NCI-H1048 (cell line): ENCODE results near the gene ASB7.
"Not testable (repeated sequence)": the region's sequence is repeated elsewhere in the genome, so short reads cannot be mapped to it uniquely, and the experiment has no call there.

Experiments
- DNase-seq: peaks from one replicate; lab custom pipeline; 2025; lab: John Stamatoyannopoulos, UW

ASB7 gene, protein sequence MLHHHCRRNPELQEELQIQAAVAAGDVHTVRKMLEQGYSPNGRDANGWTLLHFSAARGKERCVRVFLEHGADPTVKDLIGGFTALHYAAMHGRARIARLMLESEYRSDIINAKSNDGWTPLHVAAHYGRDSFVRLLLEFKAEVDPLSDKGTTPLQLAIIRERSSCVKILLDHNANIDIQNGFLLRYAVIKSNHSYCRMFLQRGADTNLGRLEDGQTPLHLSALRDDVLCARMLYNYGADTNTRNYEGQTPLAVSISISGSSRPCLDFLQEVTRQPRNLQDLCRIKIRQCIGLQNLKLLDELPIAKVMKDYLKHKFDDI

DNA sequence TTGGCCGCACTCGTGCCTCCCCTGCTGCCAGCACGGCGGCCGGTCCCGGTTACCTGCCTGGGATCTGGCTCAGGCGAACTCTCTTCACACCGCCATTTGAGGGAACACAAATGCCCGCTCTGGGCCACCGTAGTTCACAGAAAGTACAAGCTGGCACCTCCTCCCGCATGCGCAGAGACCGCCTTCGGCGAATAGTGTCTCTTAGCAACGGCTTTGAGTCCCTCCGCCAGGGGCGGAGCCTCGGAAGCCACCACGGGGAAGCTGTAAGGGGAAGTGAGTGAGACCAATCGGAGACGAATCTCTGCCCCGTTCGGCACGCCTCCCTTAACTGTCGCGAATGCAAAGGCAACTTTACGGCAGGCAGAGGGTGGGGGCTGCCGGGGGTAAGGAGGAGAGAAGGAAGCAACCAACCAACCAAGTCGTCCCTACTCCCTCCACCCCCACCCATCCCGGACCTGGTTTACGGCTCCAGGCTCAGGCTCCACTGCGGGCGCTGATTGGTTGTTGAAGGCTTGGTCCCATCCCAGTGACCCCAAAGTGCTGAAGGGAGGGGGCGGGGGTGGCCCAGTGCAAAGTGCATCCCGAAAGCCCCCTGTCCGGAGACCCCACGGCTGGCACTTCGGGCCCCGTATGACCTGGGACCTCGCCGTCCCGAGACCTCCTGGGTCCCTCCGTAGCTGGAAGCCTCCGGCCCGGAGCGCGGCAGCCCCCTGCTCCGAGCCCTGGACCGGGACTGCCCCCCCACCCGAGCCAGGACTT is at the start of gene ASB7, which contains the start of gene LINS1:
Gene ASB7 (plus strand): TSS at position 526 of the 759 bp plus-strand sequence. CDS start 9,628 bp downstream, outside the sequence.
Gene LINS1 (minus strand): TSS at position 121 of the 759 bp plus-strand sequence. CDS start 21,342 bp downstream, outside the sequence.
- DNase-seq = peak; percentile 99

DNA sequence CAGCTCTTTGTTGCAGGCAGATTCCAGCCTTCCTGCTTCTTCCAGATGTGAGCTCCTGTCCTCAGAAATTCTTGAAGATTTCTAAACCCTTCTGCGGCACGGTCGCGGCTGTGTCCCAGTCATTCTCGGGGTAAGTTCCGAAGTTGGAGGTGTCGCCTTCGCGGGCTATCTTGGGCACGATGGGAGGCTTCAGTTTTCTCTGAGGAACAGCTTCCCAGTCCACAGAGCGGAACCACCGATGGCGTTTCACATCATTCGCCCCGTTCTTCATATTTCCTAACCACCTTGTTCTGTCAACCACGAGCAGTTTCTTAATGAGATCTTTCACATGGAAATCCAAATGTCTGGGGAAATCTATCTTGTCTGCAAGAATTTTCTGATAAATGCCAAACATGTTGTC is 48.9 kb upstream of the ASB7 start:
- no peak for DNase-seq

DNA sequence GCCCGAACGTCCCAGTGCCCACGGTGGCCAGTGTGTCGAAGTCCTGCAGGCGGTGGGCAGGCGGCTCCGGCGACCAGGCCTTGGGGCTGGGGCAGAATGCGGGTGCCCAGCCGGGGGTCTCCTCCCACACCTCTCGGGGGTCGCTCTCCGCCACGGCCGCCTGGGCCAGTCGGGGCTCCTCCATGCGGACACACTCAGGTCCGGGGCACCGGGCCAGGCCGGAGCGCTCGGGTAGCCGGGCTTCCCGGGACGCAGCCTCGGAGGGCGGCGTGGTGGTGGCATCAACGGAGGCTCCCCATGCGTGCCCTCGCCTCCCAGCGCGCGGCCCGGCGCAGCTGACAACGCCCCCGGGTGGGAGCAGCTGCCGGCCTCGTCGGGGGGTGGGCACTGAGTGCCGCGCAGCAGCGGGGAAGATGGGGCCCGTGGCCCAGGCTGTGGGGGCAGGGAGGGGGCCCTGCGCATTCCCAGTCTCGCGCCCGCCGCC is 43.6 kb upstream of the ASB7 start:
- no peak for DNase-seq

DNA sequence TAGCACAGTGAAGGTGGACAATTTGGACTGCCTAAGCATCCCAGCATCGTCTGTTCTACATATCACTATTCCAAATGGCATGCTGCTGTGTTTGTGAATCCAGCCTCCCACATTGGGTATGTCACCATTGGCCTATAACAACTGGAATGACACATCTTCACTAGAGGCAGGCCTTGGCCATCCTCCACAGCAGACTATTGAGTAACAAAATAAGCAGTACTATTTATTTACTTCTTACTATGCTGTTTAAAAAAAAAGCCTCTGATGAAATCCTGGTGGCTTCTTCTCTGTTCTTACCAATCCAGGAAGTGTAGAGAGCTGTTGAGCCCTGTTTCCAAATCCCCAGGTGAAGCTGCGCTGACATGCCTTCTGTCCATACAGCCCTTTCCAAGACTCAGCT is 43.1 kb upstream of the ASB7 start:
- DNase-seq = no peak

DNA sequence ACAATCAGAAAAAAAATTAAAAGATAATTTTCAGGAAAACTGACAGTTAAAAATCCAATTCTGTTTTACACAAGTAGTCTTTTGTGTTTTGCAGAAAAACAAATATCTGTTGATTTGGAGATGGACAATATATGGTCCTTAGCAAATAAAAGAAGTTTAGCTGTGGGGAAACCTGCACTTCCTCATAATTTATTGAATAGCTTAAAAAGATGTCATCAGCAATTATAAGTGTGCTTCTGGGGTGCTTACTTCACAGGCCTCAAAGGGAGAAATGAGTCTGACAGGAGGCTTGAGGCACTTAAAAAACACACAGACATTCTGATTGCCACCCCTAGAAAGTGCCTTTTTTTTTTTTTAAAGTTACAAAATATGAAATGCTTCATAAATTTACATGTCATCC is 42.1 kb upstream of the ASB7 start:
- DNase-seq = no peak

DNA sequence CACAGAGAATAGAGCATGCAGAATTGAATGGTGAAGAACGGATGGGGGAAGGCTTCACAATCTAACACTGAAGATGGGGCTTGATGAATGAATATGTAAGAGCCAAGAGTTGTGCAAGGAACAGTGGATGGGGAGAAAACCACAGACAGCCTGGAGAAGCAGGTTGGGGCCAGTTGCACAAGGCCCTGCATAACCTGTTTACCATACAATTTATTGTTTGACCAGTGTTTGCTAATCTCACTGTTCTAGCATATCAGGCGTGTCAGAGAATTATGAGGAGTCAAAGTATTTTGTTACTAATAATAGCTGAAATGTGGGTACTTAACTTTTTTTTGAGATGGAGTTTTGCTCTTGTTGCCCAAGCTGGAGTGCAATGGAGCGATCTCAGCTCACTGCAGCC is 36.8 kb upstream of the ASB7 start:
- no peak for DNase-seq

DNA sequence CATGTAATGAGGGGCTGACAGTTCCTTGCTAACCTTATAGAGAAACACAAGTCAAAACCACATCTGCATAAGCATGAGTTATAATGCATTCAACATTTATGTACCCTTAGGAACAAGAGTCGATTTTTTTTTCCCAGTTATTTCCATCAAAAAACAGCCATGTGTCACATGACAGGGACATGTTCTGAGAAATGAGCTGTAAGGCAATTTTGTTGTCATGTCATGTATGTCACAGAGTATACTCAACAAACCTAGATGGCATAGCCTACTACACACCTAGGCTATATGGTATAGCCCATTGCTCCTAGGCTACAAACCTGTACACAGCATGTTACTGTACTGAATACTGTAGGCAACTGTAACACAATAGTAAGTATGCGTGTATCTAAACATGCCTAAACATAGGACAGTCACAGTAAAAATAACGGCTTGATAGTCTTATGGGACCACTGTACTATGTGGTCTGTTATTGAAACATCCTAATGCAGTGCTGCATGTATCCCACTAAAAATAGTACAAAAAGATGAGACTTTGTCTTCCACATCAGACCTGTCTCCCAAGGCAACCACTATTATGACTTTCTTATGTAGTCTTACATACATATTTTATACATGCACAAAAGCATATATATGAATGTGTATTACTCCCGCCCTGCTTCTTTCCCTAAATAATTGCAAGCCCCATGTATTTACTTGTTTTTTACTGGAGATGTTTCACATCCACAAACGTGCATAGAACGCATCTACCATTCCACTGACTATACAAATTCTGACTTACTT is 35.4 kb upstream of the ASB7 start:
- DNase-seq = no peak

DNA sequence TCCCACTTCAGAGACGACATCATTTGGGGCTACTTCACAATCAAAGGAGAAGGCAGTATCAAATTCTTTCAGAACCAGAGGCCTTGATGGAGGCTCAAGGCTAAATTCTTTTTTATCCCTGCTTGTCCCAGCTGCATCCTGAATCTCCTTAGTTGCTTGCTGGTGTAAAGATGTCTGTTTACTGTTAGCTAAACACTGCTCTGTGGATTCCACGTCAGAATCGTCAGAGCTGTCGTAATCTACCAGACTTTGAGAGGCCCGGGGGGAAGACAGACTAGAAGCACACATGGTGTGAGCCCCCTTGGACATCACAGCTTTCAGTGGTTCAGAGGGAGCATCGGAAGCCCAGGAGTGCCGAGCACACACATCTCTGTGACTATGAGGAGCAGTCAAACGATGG is 33.0 kb upstream of the ASB7 start:
- no peak for DNase-seq

DNA sequence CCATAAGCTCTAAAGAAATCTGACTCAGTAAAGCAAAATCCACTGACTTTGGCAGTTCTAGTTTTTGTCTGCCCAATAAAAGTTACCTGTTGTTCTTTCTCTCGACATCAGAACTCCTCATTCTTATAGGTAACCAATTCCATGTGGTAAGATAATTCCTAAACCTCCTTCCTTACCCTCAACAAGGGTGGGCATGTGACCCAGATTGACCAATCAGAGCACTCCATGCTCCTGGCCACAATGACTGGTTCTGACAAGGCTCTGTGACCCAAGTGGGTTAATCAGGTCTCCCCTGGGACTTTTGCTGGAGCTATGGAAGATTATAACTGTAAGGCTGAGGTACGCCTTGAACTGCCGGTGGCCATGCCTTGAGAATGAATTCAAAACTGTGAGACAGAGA is 32.1 kb upstream of the ASB7 start:
- DNase-seq = no peak

DNA sequence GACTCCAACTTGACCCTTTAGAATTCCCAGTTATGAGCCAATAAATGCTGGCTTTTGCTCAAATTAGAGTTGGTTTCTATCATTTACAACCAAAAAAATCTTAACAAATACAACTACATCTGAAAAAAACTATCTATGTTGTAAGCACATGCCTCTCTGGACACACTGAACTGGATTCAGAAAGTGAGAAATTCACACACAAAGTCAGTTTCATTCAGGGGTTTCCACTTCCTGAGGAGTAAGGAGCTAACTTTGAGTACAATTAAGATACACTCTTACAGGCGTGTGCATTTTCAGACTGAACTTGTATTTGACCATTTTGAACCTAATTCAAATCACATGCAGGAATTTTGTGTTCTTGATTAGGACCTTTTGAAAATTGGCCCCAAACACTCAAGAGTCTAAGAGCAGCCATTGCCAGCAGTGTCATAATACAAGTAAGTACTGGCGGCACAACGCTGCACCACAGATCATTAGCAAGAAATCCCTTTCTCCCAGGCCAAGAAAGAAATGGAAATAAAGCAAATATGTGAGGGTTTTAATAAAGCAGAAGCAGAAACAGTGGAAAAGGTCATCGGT is 31.6 kb upstream of the ASB7 start:
- no peak for DNase-seq

DNA sequence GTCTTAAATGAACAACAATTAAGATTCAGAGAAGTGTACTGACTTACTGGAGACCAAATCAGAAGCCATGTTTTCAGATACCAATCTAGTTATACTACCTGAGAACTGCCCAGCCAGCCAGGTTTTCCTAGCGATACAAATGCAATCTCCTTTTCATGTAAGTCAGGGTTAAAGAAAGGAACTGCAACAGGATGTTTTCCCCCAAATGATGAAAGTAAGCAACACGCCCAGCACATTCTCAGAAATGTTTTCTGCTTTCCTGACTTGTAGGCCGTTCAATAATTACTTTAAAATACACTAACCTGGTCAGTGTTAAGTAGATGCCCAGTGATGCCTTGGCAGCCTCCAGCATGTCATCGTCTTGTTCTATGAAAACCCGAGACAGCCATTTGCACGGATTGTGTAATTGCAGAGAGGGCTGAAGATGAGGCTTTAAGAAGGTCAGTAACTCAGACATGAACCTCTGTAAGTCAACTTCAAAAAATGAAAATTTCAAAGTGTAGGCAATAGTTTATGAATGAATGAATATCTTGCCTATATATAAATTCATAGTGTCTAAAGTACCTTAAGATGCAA is 30.7 kb upstream of the ASB7 start:
- no peak for DNase-seq

DNA sequence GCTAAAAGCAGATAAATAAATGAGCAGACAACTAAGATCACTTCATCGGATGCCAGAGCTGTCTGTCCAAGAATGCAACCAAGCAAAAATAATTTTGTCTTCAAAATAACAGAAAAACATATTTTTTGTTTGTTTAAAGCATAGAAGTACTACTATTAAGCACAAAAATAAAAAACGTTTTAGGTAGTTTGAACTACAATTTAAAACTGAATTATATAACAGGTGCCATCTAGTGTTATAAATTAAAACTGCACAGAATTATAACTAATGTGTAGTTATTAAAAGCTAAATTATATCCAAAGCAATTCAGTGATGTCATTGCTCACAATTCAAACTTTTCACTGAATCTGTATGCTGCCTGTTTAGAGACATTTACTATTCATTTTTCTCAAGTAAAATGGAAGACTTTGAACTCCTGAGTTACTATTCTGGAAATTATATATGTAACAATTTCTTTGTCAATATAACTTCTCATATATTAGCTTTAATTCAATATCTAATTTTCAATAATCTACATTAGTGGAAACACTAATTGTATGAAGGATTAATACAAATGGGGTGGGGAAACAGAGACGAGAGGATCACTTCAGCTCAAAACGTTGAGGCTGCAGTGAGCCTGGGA is 29.9 kb upstream of the ASB7 start:
- no peak for DNase-seq

DNA sequence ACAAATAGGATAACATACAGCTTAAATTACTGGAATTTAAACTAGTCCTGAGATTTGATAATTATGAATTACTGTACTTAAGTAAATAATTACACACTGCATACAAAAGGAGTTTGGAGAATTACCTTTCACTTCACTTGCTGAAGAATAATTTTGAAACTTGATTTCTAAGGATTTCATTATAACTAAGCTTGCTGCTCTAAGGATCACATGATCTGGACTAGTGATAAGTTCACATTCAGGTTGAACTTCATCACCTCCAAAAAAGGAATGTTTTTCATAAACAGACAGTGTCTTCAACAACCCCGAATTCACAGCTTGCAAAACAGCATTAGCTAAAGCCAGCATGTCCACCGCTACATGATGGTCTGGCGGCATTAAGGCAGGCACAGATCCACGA is 28.9 kb upstream of the ASB7 start:
- DNase-seq = no peak

DNA sequence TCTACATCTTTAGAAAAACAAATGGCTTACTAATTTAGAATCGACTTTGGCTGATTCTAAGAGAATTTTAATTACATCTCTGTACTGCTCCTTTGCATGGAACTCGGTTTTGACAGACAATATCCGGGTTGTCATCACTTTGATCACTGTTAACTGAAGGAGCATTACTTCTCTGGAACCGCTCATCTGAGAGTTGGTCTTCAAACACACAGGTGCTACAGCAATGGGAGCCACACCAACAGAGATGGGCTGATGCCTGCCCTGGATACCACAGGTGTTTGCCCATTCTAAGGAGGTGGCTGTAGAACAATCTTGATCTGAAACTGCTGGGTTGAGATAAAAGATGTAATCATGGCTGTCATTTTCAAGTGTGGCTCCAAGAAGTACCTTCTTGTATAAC is 22.0 kb upstream of the ASB7 start:
- no peak for DNase-seq

DNA sequence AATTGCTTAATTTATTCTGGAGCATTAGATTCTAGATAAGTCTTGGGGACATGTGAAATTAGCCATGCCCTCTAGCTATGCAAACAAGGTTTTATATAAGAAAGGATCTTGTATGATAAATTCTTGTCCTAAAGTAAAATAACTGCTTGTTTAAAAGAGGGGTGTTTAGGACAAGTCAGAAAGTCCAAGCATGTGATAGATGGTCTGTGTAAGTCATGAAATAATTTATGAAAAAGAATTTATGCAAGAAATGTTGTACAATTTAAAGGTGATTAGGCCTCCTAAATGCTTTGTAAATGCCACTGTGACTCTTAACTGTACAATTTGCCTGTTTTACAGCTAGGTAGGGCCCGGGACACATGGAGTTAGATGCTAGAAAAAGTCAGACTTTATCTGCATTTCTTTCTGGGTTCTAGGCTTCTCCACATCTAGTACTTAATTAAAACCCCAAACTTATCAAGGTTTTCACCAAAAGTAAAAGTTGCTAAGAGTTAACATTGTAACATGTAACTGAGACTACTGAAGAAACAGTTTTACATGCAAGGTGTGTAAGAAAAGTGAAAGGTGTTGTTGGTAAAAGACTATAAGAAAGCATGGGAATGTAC is 13.6 kb upstream of the ASB7 start:
- no peak for DNase-seq

DNA sequence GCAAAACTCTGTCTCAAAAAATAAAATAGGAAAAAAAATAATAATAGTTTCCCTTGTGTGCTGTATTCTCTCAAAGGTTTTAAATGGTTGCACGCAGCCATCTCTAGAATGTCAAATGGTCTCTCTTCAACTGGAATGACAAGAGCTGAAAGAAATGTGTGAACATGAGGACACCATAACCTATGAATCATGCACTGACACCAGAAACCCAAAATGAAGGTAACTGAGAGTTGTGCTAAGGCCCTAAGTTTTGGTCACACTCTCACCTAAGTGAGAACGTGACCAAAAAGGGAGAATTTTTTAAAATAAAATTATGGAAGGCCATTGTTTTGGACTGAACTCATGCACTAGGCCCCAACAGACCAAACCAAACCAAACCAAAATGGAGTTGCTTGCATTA is 11.2 kb upstream of the ASB7 start:
- DNase-seq = not testable (repeated sequence)

DNA sequence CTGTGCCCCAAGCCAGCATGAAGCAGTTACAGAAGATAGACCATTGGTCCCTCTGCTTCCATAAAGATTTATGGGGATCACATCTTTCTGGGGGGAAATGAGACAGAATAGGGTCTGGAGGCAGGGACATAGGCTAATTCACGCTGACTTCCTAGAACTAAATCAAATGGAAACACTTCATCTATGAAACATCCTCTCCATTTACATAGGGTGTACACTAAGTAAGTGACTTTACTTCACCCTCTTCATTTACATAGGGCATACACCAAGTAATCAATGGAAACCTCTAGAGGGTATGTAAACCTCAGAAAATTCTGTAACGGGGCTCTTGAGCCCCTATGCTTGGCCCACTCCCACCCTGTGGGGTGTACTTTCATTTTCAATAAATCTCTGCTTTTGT is 10.6 kb upstream of the ASB7 start:
- no peak for DNase-seq

DNA sequence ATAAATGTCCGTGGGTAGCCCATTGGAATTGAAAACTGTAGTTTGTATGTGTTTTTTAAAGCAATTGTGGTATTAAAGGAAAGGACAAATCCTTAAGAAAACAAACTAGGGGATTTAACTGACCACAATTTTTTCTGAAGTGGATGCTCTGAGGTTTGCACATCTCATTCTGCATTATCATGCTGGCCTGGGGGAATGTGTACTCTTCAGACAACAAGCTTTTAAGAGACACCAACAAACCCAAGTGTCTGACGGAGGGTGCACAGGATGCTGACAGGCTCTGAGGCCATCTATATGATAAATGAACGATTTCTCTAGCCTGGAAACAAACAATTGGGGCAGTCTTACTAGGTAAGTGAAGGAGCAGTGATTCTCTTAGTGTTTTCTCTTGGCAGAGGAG is 9.5 kb upstream of the ASB7 start:
- no peak for DNase-seq

DNA sequence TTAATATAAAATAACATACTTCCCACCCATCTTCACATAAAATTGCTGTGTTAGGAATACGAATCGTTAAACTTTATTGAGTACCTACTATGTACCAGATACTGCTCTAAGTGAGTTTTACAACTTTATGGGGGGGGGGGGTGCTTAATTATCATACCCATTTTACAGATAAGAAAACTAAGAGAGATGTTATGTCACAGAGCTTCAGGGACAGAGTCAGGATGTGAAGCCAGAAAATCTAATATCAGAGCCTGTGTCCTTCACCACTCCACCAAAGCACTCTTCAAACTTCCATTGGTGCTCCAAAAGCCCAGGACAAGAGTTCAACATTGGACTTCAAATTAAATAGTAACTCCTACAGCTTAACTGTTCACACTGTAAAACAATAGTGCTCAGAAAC is 9.0 kb upstream of the ASB7 start:
- no peak for DNase-seq

DNA sequence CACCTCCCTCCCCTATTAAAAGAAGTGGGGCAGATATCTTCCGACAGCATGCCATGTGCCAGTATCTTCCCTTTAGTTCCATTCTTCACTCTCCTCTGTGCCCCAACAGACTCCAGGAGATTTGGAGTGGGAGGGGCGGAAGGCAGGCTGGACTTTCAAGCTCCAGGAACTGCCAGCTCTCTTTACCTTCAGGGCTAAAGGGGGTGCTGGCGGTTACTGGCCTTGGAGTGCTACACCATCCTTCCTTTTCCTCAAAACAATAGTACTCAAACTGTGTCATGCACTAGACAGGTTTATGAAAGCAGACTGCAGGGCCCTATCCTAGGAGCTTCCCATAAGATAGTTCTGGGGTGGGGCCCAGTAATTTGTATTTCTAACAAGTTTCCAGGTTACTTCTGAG is 6.4 kb upstream of the ASB7 start:
- DNase-seq = no peak

DNA sequence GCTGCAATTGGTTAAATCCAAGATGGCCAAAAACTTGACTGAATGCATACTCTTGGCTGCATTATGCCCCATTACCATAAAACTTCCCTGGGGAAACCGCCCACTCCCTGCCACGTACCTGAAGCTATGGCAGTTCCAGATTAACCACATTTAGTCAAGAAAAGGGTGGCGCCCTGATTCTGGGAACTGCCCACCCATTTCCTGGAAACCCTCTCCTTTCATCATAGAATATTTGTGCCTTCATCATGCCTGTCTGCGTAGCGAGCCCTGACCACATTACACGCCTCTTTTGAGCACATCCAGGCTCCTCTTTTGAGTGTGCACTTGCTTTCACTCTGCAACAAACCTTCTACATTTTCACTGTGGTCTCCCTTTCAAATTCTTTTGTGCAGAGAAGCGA is 5.6 kb upstream of the ASB7 start:
- no peak for DNase-seq
